ENCODE results near the gene FAM180A. TPM values are rescaled to one million over a fixed set of nuclear protein-coding genes. Genes with fewer than 3 reads are reported as not detected.

The FAM180A gene
- total and polyA plus RNA-seq, 2 donors (not counting 1 experiment from before 2014, with no cell fraction given), result not detected

GRCh38 chr7:135791543-135792362, 43.1 kb upstream of the FAM180A start:
- Histone ChIP-seq H3K27me3 (replicated peaks in 1 of 4; ENCODE audit: control extremely low read depth in 1 of 4, control insufficient read depth in 3 of 4, insufficient read depth in 4 of 4, low read length in 3 of 4) (no peaks in the 10 kb centered on the region), H3K4me3 (ENCODE audit: control extremely low read depth in 1 of 5, extremely low read depth in 1 of 5, insufficient read depth in 1 of 5, low read depth in 2 of 5, low read length in 4 of 5) (no peak overlapping the region), H3K4me2 (replicated peaks; ENCODE audit: low read depth, low read length, poor library complexity, severe bottlenecking) (no peak overlapping the region), H3K9me3 (ENCODE audit: control extremely low read depth in 1 of 3, control insufficient read depth in 2 of 3, insufficient read depth in 1 of 3, low read length in 2 of 3) (no peaks in the 10 kb centered on the region), H4K20me1 (ENCODE audit: control insufficient read depth, insufficient read depth, low read length, poor library complexity, severe bottlenecking) (no peaks in the 10 kb centered on the region), H3K9ac (ENCODE audit: low read length) (no peak overlapping the region), H3K27ac (ENCODE audit: low read length in 2 of 2) (no peak overlapping the region), H3K4me1 (ENCODE audit: control insufficient read depth in 2 of 2, insufficient read depth in 2 of 2, low read length in 2 of 2) (no peaks in the 10 kb centered on the region), H3K79me2 (ENCODE audit: control insufficient read depth, insufficient read depth, low read length) (no peaks in the 10 kb centered on the region), H3K36me3 (replicated peaks in 1 of 2; ENCODE audit: control extremely low read depth in 1 of 2, control insufficient read depth in 1 of 2, extremely low read depth in 1 of 2, insufficient read depth in 2 of 2, low read length in 1 of 2) (no peaks in the 10 kb centered on the region), H2AFZ (ENCODE audit: insufficient read depth, low read depth, low read length, poor library complexity, severe bottlenecking) (no peak overlapping the region)
- H3K27ac Mint-ChIP-seq, result no peak overlapping the region
- CTCF ChIA-PET, result interaction anchor here (0.9 to 4.7 kb wide), 4 partner anchors 9 to 216 kb away, joined by 3 to 20 read pairs (median 4); no protein-coding TSS in a partner anchor
- WGBS (ENCODE audit: insufficient coverage), result 70% methylated on average over 1 of the region's 7 CpGs
- no peaks in the 10 kb centered on the region for H3K4me1 Mint-ChIP-seq
- no peaks in the 10 kb centered on the region for H3K9me3 Mint-ChIP-seq (ENCODE audit: insufficient read depth)
- H3K4me3 Mint-ChIP-seq, result no peak overlapping the region
- H3K27me3 Mint-ChIP-seq, result peaks cover 36% of the 10 kb centered on the region
- POLR2A ChIA-PET, result no interaction called here
- intact Hi-C loops (cut with micrococcal nuclease), result no loop called here
- DNase-seq (no peak), ATAC-seq (ENCODE audit: low read depth) (no peak)
- TF ChIP-seq CTCF (IDR thresholded peaks at IDR 0.05), result no peak
- no peak for TF ChIP-seq EZH2 (IDR thresholded peaks at IDR 0.05; ENCODE audit: borderline replicate concordance, insufficient read depth, low read depth, low read length, poor library complexity, severe bottlenecking)

- 90% methylated on average over 11 of the region's 11 CpGs for WGBS (ENCODE audit: insufficient coverage)
- intact Hi-C loops (cut with micrococcal nuclease), result no loop called here
- CTCF ChIA-PET, result interaction anchor here (1.4 to 1.6 kb wide), 2 partner anchors 11 to 17 kb away, joined by 3 to 6 read pairs; no protein-coding TSS in a partner anchor
Observed at GRCh38 chr7:135790371-135790977, 41.9 kb upstream of the FAM180A start.

More at GRCh38 chr7:135790371-135790977, 41.9 kb upstream of the FAM180A start:
- no peak overlapping the region for H2AFZ ChIP-seq (ENCODE audit: insufficient read depth, low read depth, low read length, poor library complexity, severe bottlenecking)
- no peaks in the 10 kb centered on the region for H3K4me1 ChIP-seq (ENCODE audit: control insufficient read depth in 2 of 2, insufficient read depth in 2 of 2, low read length in 2 of 2)
- DNase-seq (no peak), ATAC-seq (ENCODE audit: low read depth) (no peak)
- Mint-ChIP-seq H3K4me1 (no peaks in the 10 kb centered on the region), H3K27me3 (peaks cover 39% of the 10 kb centered on the region), H3K4me3 (no peak overlapping the region), H3K27ac (no peak overlapping the region), H3K9me3 (ENCODE audit: insufficient read depth) (no peaks in the 10 kb centered on the region)
- POLR2A ChIA-PET, result no interaction called here
- no peaks in the 10 kb centered on the region for H3K36me3 ChIP-seq (replicated peaks in 1 of 2; ENCODE audit: control extremely low read depth in 1 of 2, control insufficient read depth in 1 of 2, extremely low read depth in 1 of 2, insufficient read depth in 2 of 2, low read length in 1 of 2)
- H3K27me3 ChIP-seq (replicated peaks in 1 of 4; ENCODE audit: control extremely low read depth in 1 of 4, control insufficient read depth in 3 of 4, insufficient read depth in 4 of 4, low read length in 3 of 4), result no peaks in the 10 kb centered on the region
- H3K9ac ChIP-seq (ENCODE audit: low read length), result no peak overlapping the region
- H3K9me3 ChIP-seq (ENCODE audit: control extremely low read depth in 1 of 3, control insufficient read depth in 2 of 3, insufficient read depth in 1 of 3, low read length in 2 of 3), result no peaks in the 10 kb centered on the region
- no peak overlapping the region for H3K4me2 ChIP-seq (replicated peaks; ENCODE audit: low read depth, low read length, poor library complexity, severe bottlenecking)
- H3K79me2 ChIP-seq (ENCODE audit: control insufficient read depth, insufficient read depth, low read length), result no peaks in the 10 kb centered on the region
- TF ChIP-seq EZH2 (IDR thresholded peaks at IDR 0.05; ENCODE audit: borderline replicate concordance, insufficient read depth, low read depth, low read length, poor library complexity, severe bottlenecking) (no peak), CTCF (IDR thresholded peaks at IDR 0.05) (no peak)
- no peaks in the 10 kb centered on the region for H4K20me1 ChIP-seq (ENCODE audit: control insufficient read depth, insufficient read depth, low read length, poor library complexity, severe bottlenecking)
- H3K27ac ChIP-seq (ENCODE audit: low read length in 2 of 2), result no peak overlapping the region
- H3K4me3 ChIP-seq (ENCODE audit: control extremely low read depth in 1 of 5, extremely low read depth in 1 of 5, insufficient read depth in 1 of 5, low read depth in 2 of 5, low read length in 4 of 5), result no peak overlapping the region

Measured in B cell (primary cell).